SK-N-MC (cell line): ENCODE data around the gene MTERF4.

Experiments used
- DNase-seq: peaks from one replicate; pipeline ENCODE4 v3.0.0-alpha.2; 2011; ENCODE audit warnings: low read depth, low spot score
- H3K27ac ChIP-seq: fragments of 200-600 bp; sonication (generic); 2 replicates; pipeline ENCODE4 v1.5.1; 2016; ENCODE audit warnings: mixed run types
- H3K36me3 ChIP-seq: fragments of 200-600 bp; sonication (generic); 2 replicates; pipeline ENCODE4 v1.6.1; 2017; ENCODE audit warnings: antibody characterized with exemption, low read length, mixed read lengths; ENCODE audit not compliant: insufficient read depth
- H3K4me3 ChIP-seq: fragments of 200-600 bp; sonication (generic); 2 replicates; pipeline ENCODE4 v1.5.1; 2016
- H3K9ac ChIP-seq: fragments of 200-600 bp; sonication (generic); 2 replicates; pipeline ENCODE4 v1.8.0; 2017; ENCODE audit warnings: mixed run types, mixed read lengths; ENCODE audit not compliant: insufficient read length
- H3K9me3 ChIP-seq: fragments of 200-600 bp; sonication (generic); 2 replicates; pipeline ENCODE4 v1.6.1; 2017; ENCODE audit warnings: low read depth, mild to moderate bottlenecking, antibody characterized with exemption, low read length, moderate library complexity, mixed read lengths
- EZH2 ChIP-seq: fragments of 200-600 bp; sonication (generic); IDR thresholded peaks from one replicate; pipeline ENCODE4 v1.6.1; 2017; ENCODE audit warnings: antibody characterized with exemption
- FOXP2 ChIP-seq: optimal IDR thresholded peaks from 2 replicates; pipeline ENCODE3; 2011; ENCODE audit warnings: mild to moderate bottlenecking, moderate library complexity; ENCODE audit not compliant: insufficient read depth; ENCODE audit errors: extremely low read length, control extremely low read depth
- POLR2AphosphoS5 ChIP-seq: IDR thresholded peaks from 2 replicates; pipeline ENCODE4 v1.6.1; 2012; ENCODE audit warnings: mild to moderate bottlenecking, low read depth, low read length, borderline replicate concordance

Gene MTERF4

DNA sequence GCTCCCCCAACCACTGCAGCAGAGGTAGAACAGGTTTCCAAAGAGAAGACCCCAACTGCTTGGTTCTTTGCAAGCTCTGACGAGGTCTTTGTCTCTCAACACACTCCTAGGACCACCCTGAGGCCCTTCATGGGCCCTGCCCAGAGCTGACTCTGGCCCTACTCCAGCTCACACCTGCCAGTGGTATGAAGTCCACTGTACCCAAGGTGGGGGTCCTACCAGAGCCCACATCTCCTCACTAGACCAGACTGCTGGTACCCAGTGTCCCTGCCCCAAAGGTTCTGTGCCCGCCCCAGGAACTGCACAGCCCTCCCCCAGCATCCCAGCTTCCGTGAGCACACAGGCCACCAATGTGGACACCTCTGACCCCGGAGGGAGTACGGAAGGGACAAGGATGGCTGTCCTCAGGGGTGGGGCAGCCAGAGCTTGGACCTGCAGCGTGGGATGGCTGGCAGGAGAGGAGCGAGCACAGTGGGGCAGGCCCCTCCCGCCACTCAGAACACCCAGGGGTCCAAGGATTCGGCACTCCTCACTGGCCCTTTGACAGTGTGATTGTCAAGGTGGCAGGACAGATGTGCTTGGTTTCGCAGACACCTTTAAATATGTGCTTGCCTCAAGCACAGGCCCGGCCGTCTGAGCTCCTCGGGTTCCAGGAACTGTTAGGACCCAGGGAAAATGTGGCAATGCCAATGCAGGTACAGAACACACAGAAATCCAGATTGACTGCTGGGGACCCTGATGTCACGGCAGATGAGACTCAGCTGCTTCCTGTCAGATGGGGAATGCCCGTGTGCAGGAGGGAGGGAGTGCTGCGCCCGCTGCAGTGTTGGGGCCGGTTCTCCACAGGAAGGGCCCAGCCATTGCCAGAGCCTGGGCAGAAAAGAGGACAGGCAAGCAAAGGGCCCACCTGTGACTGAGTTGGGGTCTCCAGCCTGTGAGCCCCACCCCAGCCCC, 51.2 kb downstream of the MTERF4 start:
- H3K9ac ChIP-seq, result no peak overlapping the region
- no peak overlapping the region for H3K4me3 ChIP-seq
- H3K9me3 ChIP-seq, result no peaks in the 10 kb centered on the region
- DNase-seq, result no peak
- no peak for TF ChIP-seq FOXP2
- no peak for TF ChIP-seq EZH2
- TF ChIP-seq POLR2AphosphoS5, result no peak
- H3K36me3 ChIP-seq, result no peaks in the 10 kb centered on the region
- no peak overlapping the region for H3K27ac ChIP-seq

DNA sequence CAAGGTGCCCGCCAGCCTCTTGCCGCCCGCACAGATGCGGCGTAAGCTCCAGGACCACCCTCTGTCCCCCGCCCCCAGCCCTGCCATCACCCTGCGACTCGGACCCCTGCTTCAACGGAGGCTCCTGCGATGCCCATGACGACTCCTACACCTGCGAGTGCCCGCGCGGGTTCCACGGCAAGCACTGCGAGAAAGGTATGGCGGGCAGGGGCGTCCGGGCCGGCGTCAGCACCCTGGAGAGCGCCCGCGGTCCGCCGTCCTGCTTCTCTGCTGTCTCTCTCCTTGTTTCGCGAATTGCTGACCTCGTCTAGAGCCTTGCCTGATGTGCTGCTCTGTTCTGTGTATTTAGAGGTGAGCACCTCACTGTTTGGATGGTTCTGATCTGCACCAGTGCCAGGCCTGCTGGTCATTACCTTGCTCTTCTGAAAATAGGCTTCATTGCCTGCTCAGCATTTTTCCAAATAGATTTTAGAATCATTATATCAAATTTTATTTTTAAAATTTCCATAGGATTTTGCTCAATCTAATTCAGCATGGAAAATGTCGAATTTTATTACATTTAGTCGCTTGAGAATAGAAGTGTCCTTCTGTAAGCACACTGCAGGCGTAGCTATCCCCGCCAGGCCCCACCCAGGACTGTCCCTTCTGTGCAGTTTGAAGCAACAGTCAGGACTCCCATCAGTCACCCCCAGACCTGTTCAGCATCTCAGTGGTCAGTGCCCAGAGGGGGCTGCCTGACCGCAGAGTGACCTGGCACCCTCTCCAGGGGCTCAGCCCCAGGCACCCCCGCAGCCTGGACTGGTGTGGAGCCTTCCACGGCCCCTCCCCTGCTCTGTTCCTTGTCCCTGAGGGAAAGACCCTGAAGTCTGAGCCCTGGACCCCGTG, 52.1 kb downstream of the MTERF4 start:
- TF ChIP-seq FOXP2, result no peak
- TF ChIP-seq POLR2AphosphoS5, result no peak
- TF ChIP-seq EZH2, result no peak

DNA sequence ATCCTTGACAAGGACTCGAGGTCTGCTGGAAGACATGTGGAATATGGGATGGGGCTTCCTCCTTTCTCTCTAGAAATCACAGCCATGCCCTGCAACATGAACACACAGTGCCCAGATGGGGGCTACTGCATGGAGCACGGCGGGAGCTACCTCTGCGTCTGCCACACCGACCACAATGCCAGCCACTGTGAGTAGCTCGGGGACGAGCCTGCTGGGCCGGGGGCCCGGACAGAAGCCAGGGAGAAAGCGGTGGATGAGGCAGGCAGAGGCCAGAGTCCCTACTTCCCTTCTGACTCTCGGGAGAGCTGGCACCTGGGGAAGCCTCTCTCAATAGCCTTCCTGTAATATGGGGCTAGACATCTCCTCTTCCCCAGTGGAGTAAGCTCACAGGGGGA, 53.1 kb downstream of the MTERF4 start:
- TF ChIP-seq FOXP2 (no peak), EZH2 (no peak), POLR2AphosphoS5 (no peak)
- H3K27ac ChIP-seq, result no peak overlapping the region
- no peak for DNase-seq
- no peak overlapping the region for H3K4me3 ChIP-seq
- no peaks in the 10 kb centered on the region for H3K9me3 ChIP-seq
- H3K36me3 ChIP-seq, result no peaks in the 10 kb centered on the region
- no peak overlapping the region for H3K9ac ChIP-seq

More for the DNA sequence above, 52.1 kb downstream of the MTERF4 start:
- H3K9ac ChIP-seq, result no peak overlapping the region
- no peaks in the 10 kb centered on the region for H3K9me3 ChIP-seq
- H3K4me3 ChIP-seq, result no peak overlapping the region
- DNase-seq, result no peak
- no peak overlapping the region for H3K27ac ChIP-seq
- H3K36me3 ChIP-seq, result no peaks in the 10 kb centered on the region

DNA sequence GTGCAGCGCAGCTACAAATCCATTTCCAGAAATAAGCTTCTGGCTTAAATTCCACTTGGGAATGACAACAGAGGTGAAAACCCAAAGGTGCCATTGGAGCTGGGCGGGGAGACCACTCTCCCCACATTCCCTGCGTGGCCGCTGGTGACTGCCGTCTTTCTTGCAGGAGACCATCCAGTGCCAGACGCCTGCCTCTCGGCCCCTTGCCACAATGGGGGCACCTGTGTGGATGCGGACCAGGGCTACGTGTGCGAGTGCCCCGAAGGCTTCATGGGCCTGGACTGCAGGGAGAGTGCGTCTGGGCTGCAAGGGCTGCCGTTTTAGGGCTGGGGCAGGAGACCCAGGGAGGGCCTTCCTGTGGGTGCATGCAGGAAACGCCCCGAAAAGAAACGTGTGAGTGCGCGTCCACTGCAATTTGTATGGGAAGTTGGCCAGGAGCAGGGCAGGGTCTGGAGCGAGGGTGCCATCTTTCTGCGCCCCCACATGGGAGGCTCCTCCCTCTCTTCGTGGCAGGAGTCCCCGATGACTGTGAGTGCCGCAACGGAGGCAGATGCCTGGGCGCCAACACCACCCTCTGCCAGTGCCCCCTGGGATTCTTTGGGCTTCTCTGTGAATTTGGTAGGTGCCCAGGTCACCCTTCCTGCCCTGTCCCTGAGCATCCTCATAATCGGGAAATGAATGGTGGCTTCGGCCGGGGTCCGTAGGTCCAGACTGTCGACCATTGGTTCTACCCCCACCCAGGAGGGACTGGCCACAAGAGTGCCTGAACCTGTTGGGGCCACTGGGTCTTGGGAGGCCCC, 53.7 kb downstream of the MTERF4 start:
- H3K9me3 ChIP-seq, result no peaks in the 10 kb centered on the region
- no peak overlapping the region for H3K4me3 ChIP-seq
- no peaks in the 10 kb centered on the region for H3K36me3 ChIP-seq
- TF ChIP-seq EZH2 (no peak), POLR2AphosphoS5 (no peak), FOXP2 (no peak)
- no peak overlapping the region for H3K27ac ChIP-seq
- DNase-seq, result no peak
- no peak overlapping the region for H3K9ac ChIP-seq

DNA sequence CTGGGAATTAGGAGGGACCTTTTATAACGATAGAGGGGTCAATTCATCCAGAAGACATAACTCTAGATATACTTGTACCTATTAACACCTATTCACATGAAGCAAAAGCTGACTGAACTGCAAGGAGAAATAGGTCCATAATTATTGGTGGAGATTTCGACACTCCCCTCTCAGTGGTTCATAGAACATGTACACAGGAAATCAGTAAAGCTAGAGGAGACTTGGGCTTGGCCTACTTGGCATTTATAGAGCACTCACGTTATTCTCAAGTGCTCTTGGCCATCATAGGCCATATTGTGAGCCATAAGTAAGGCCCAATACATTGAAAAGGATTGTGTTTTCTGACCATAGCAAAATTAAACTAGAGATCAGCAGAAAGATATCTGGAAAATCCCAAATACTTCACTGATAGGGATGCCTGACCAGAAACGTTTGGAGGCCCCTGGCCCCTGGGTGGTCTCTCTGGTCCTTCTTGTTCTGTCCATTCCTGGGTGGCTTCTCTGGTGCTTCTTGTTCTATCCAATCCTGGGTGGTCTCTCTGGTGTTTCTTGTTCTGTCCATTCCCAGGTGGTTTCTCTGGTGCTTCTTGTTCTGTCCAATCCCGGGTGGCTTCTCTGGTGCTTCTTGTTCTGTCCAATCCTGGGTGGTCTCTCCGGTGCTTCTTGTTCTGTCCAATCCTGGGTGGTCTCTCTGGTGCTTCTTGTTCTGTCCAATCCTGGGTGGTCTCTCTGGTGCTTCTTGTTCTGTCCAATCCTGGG, 54.7 kb downstream of the MTERF4 start:
- Histone ChIP-seq H3K36me3 (no peaks in the 10 kb centered on the region), H3K27ac (no peak overlapping the region)
- DNase-seq, result no peak

More for the DNA sequence above, 54.7 kb downstream of the MTERF4 start:
- no peak overlapping the region for H3K9ac ChIP-seq
- H3K9me3 ChIP-seq, result no peaks in the 10 kb centered on the region
- TF ChIP-seq EZH2, result no peak
- TF ChIP-seq FOXP2, result no peak
- no peak for TF ChIP-seq POLR2AphosphoS5
- H3K4me3 ChIP-seq, result no peak overlapping the region
